GM19324 (cell line): Measurements from ENCODE around the gene EIF4A3.
A peak's percentile ranks its signal among the peaks of the same experiment; 100 is the strongest.

Source experiments
- ATAC-seq: cut with Tn5 transposase; IDR thresholded peaks from one replicate; pipeline ENCODE4 v1.9.1; 2021; ENCODE audit warnings: mild to moderate bottlenecking, moderate library complexity; ENCODE audit not compliant: unreplicated experiment, low FRiP score

The EIF4A3 gene

GRCh38 chr17:80147035-80147822 lies at the start of gene EIF4A3:
EIF4A3 (minus strand) TSS chr17:80147128; CDS start chr17:80146961, 167 bp downstream.
- ATAC-seq: peak; percentile 91

GRCh38 chr17:80196652-80197051 lies 49.7 kb upstream of the EIF4A3 start:
- no peak for ATAC-seq

- no peak for ATAC-seq
These were observed 49.0 kb upstream of the EIF4A3 start for GRCh38 chr17:80195671-80196529.

GRCh38 chr17:80195141-80195540 lies 48.2 kb upstream of the EIF4A3 start:
- ATAC-seq: no peak

GRCh38 chr17:80191865-80192661 lies 45.1 kb upstream of the EIF4A3 start:
- no peak for ATAC-seq

GRCh38 chr17:80191192-80191591 lies 44.3 kb upstream of the EIF4A3 start:
- ATAC-seq: no peak

GRCh38 chr17:80190716-80191115 lies 43.8 kb upstream of the EIF4A3 start:
- ATAC-seq: no peak

- ATAC-seq: no peak
These were observed 42.7 kb upstream of the EIF4A3 start for GRCh38 chr17:80189611-80190010.

GRCh38 chr17:80187515-80187941 lies 40.6 kb upstream of the EIF4A3 start:
- ATAC-seq: no peak

- ATAC-seq: no peak
These were observed 40.2 kb upstream of the EIF4A3 start for GRCh38 chr17:80187090-80187489.

- no peak for ATAC-seq
These were observed 39.0 kb upstream of the EIF4A3 start for GRCh38 chr17:80185968-80186367.

GRCh38 chr17:80184423-80184714 lies 37.4 kb upstream of the EIF4A3 start:
- ATAC-seq: no peak

- ATAC-seq: no peak
These were observed 36.9 kb upstream of the EIF4A3 start for GRCh38 chr17:80183581-80184422.

- ATAC-seq: no peak
These were observed 35.9 kb upstream of the EIF4A3 start for GRCh38 chr17:80182845-80183223.

GRCh38 chr17:80182118-80182844 lies 35.4 kb upstream of the EIF4A3 start:
- no peak for ATAC-seq

GRCh38 chr17:80181431-80181830 lies 34.5 kb upstream of the EIF4A3 start:
- no peak for ATAC-seq

GRCh38 chr17:80180192-80180591 lies 33.3 kb upstream of the EIF4A3 start:
- ATAC-seq: no peak

GRCh38 chr17:80177986-80178595 lies 31.2 kb upstream of the EIF4A3 start:
- no peak for ATAC-seq

- ATAC-seq: no peak
These were observed 29.8 kb upstream of the EIF4A3 start for GRCh38 chr17:80176757-80177156.
